ENCODE data around the gene DNAH7. TPM values are rescaled to one million over a fixed set of nuclear protein-coding genes. Genes with fewer than 3 reads are reported as not detected.

Gene DNAH7
- total and polyA plus RNA-seq, 2 of the 13 experiments (the other 11 are each of a cell fraction or from before 2014, with no cell fraction given) = 0.09 TPM; not detected in 1

DNA sequence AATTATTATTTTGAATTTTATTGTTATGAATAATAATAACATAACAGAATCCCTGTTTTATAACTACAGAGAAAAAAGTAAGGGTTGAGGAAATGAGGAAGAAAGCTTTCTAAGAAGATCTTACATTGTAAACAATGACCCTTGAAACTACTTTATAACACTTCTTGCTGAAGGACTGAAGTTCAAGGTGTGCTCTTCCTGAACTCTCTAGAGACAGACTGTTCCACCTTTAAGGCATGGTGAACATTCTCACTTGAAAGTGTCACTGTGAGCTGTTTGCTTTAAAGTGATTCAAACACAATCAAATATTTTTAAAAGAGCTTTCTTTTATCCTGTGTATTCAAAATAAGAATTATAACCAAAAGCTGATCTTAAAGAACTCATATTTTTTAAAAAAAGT is 131.5 kb downstream of the DNAH7 start:
- DNase-seq (ENCODE audit: low spot score) = no peak
- Histone ChIP-seq H3K27ac (ENCODE audit: extremely low read length, insufficient read depth, low read length) (no peak overlapping the region), H3K4me2 (ENCODE audit: low read depth, low read length) (no peak overlapping the region), H2AFZ (ENCODE audit: low read length) (no peak overlapping the region), H3K4me1 (ENCODE audit: insufficient read depth, low read length) (no peaks in the 10 kb centered on the region), H4K20me1 (ENCODE audit: insufficient read depth, low read length) (no peaks in the 10 kb centered on the region), H3K9me3 (ENCODE audit: low read length) (no peaks in the 10 kb centered on the region), H3K9ac (ENCODE audit: insufficient read depth, low read depth, low read length) (no peak overlapping the region), H3K36me3 (replicated peaks in 1 of 2; ENCODE audit: control insufficient read depth in 1 of 2, insufficient read depth in 2 of 2, low read length in 2 of 2) (no peaks in the 10 kb centered on the region), H3K27me3 (ENCODE audit: control insufficient read depth in 1 of 2, insufficient read depth in 2 of 2, low read length in 2 of 2) (no peaks in the 10 kb centered on the region), H3K4me3 (replicated peaks in 1 of 3; ENCODE audit: insufficient read depth in 1 of 3, low read depth in 2 of 3, low read length in 3 of 3) (no peak overlapping the region), H3K79me2 (ENCODE audit: insufficient read depth, low read length) (no peaks in the 10 kb centered on the region)
- no peak for FAIRE-seq
- in situ Hi-C loops (cut with HindIII; ENCODE audit: extremely low pct_ligation_motif_present, low pct_unique_long_range_greater_than_20kb) (no loop called here), intact Hi-C loops (cut with micrococcal nuclease; ENCODE audit: unreplicated experiment) (loop anchor here (5.0 kb wide), 4 partner anchors 270 to 1770 kb away; no protein-coding TSS in a partner anchor)
- CTCF ChIA-PET (ENCODE audit: low intra/inter-chr PET ratio, low total read pairs) = no interaction called here
- no peak for ATAC-seq
- TF ChIP-seq PCBP2 (optimal IDR thresholded peaks at IDR 0.05; ENCODE audit: low read depth, low read length, poor library complexity, severe bottlenecking) = no peak
- no peak for TF ChIP-seq KLF13 (CRISPR knock-in tag; IDR thresholded peaks at IDR 0.05)
- no TSS peak for BruUV-seq (replicated peaks)
- POLR2A ChIA-PET = no interaction called here

GRCh38 chr2:195934484-195934883 is 134.2 kb downstream of the DNAH7 start:
- FAIRE-seq = no peak
- Histone ChIP-seq H4K20me1 (ENCODE audit: insufficient read depth, low read length) (no peaks in the 10 kb centered on the region), H3K4me3 (replicated peaks in 1 of 3; ENCODE audit: insufficient read depth in 1 of 3, low read depth in 2 of 3, low read length in 3 of 3) (no peak overlapping the region), H3K27ac (ENCODE audit: extremely low read length, insufficient read depth, low read length) (no peak overlapping the region), H3K4me2 (ENCODE audit: low read depth, low read length) (no peak overlapping the region), H2AFZ (ENCODE audit: low read length) (no peak overlapping the region), H3K9ac (ENCODE audit: insufficient read depth, low read depth, low read length) (no peak overlapping the region), H3K36me3 (replicated peaks in 1 of 2; ENCODE audit: control insufficient read depth in 1 of 2, insufficient read depth in 2 of 2, low read length in 2 of 2) (no peaks in the 10 kb centered on the region), H3K27me3 (ENCODE audit: control insufficient read depth in 1 of 2, insufficient read depth in 2 of 2, low read length in 2 of 2) (no peaks in the 10 kb centered on the region), H3K4me1 (ENCODE audit: insufficient read depth, low read length) (no peaks in the 10 kb centered on the region), H3K9me3 (ENCODE audit: low read length) (no peaks in the 10 kb centered on the region), H3K79me2 (ENCODE audit: insufficient read depth, low read length) (no peaks in the 10 kb centered on the region)
- CTCF ChIA-PET (ENCODE audit: low intra/inter-chr PET ratio, low total read pairs) = no interaction called here
- intact Hi-C loops (cut with micrococcal nuclease; ENCODE audit: unreplicated experiment) = no loop called here
- ATAC-seq = no peak
- POLR2A ChIA-PET = no interaction called here
- 27% methylated on average over 4 of the region's 4 CpGs for WGBS (ENCODE audit: low lambda C conversion rate)
- BruUV-seq (replicated peaks) = no TSS peak
- in situ Hi-C loops (cut with HindIII; ENCODE audit: extremely low pct_ligation_motif_present, low pct_unique_long_range_greater_than_20kb) = no loop called here
- TF ChIP-seq, protein P1, sequence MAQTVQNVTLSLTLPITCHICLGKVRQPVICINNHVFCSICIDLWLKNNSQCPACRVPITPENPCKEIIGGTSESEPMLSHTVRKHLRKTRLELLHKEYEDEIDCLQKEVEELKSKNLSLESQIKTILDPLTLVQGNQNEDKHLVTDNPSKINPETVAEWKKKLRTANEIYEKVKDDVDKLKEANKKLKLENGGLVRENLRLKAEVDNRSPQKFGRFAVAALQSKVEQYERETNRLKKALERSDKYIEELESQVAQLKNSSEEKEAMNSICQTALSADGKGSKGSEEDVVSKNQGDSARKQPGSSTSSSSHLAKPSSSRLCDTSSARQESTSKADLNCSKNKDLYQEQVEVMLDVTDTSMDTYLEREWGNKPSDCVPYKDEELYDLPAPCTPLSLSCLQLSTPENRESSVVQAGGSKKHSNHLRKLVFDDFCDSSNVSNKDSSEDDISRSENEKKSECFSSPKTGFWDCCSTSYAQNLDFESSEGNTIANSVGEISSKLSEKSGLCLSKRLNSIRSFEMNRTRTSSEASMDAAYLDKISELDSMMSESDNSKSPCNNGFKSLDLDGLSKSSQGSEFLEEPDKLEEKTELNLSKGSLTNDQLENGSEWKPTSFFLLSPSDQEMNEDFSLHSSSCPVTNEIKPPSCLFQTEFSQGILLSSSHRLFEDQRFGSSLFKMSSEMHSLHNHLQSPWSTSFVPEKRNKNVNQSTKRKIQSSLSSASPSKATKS (CRISPR knock-in tag; IDR thresholded peaks at IDR 0.05) = no peak
- no peak for TF ChIP-seq HCFC1 (IDR thresholded peaks at IDR 0.05; ENCODE audit: low read depth, low read length)
- TF ChIP-seq, protein P2, sequence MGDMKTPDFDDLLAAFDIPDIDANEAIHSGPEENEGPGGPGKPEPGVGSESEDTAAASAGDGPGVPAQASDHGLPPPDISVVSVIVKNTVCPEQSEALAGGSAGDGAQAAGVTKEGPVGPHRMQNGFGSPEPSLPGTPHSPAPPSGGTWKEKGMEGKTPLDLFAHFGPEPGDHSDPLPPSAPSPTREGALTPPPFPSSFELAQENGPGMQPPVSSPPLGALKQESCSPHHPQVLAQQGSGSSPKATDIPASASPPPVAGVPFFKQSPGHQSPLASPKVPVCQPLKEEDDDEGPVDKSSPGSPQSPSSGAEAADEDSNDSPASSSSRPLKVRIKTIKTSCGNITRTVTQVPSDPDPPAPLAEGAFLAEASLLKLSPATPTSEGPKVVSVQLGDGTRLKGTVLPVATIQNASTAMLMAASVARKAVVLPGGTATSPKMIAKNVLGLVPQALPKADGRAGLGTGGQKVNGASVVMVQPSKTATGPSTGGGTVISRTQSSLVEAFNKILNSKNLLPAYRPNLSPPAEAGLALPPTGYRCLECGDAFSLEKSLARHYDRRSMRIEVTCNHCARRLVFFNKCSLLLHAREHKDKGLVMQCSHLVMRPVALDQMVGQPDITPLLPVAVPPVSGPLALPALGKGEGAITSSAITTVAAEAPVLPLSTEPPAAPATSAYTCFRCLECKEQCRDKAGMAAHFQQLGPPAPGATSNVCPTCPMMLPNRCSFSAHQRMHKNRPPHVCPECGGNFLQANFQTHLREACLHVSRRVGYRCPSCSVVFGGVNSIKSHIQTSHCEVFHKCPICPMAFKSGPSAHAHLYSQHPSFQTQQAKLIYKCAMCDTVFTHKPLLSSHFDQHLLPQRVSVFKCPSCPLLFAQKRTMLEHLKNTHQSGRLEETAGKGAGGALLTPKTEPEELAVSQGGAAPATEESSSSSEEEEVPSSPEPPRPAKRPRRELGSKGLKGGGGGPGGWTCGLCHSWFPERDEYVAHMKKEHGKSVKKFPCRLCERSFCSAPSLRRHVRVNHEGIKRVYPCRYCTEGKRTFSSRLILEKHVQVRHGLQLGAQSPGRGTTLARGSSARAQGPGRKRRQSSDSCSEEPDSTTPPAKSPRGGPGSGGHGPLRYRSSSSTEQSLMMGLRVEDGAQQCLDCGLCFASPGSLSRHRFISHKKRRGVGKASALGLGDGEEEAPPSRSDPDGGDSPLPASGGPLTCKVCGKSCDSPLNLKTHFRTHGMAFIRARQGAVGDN (CRISPR knock-in tag; IDR thresholded peaks at IDR 0.05) = no peak
- no peak for TF ChIP-seq SP140L (CRISPR knock-in tag; IDR thresholded peaks at IDR 0.05; ENCODE audit: borderline replicate concordance)
- TF ChIP-seq SP5 (CRISPR knock-in tag; IDR thresholded peaks at IDR 0.05; ENCODE audit: borderline replicate concordance, low read depth) = no peak
- no peak for TF ChIP-seq ZNF329 (CRISPR knock-in tag; IDR thresholded peaks at IDR 0.05; ENCODE audit: low read depth)
- no peak for DNase-seq (ENCODE audit: low spot score)

All from HepG2 (cell line).